Thyroid gland (tissue), 4 donors: Measurements from ENCODE around the gene EML1. TPM values are rescaled to one million over a fixed set of nuclear protein-coding genes. Genes with fewer than 3 reads are reported as not detected.

Source experiments
- DNase-seq, 2 donors: peaks; one replicate each; pipeline ENCODE4 v3.0.0-alpha.2; 2019
- H3K27ac ChIP-seq, 3 donors: fragments of 200-600 bp; sonication (generic); 1 replicate in 2 of 3; 2 replicates in 1 of 3; pipeline ENCODE4 v1.5.1; 2016 to 2019; ENCODE audit warnings: mild to moderate bottlenecking in 1 of 3, moderate library complexity in 1 of 3
- H3K27me3 ChIP-seq: fragments of 200-600 bp; sonication (generic); one replicate; pipeline ENCODE4 v1.5.1; 2019
- H3K36me3 ChIP-seq, 2 donors: fragments of 200-600 bp; sonication (generic); one replicate each; pipeline ENCODE4 v1.5.1; 2016 to 2019
- H3K4me1 ChIP-seq, 2 donors: fragments of 200-600 bp; sonication (generic); one replicate each; pipeline ENCODE4 v1.5.1; 2017 to 2019
- H3K4me3 ChIP-seq, 3 donors: fragments of 200-600 bp; sonication (generic); replicated peaks in 1 of 3; 1 replicate in 2 of 3; 2 replicates in 1 of 3; pipeline ENCODE4 v1.5.1; 2016; ENCODE audit warnings: mild to moderate bottlenecking in 1 of 3
- H3K9me3 ChIP-seq: fragments of 200-600 bp; sonication (generic); one replicate; pipeline ENCODE4 v1.5.1; 2017
- POLR2A ChIP-seq, 2 donors: fragments of 450-650 bp; IDR thresholded peaks; one replicate each; pipeline ENCODE4 v1.6.1; 2017; ENCODE audit warnings: antibody characterized with exemption in 2 of 2, mild to moderate bottlenecking in 2 of 2, moderate library complexity in 1 of 2
- WGBS, 2 donors: methylation state at CpG; one replicate each; pipeline ENCODE4 v1.1.5; 2017; 5-methylcytosine and 5-hydroxymethylcytosine counted together
- intact Hi-C: fragments of 100-400 bp; cut with DNase I; formaldehyde crosslinking; loops from one replicate; pipeline ENCODE4 v1.15.1; 2023
- total RNA-seq, 4 donors: library from RNA; depleted of rRNA; stranded (reverse); fragments of >200 nt; gene quantifications; one replicate each; pipeline ENCODE4 v1.2.3, GENCODE V29; 2016
- TF ChIP-seq, protein P1 (sequence below), 6 experiments: fragments of 200-600 bp in 3 of 6; fragments of 450-650 bp in 3 of 6; sonication (generic) in 3 of 6; IDR thresholded peaks; one replicate each; pipeline ENCODE4 v1.5.1; 2016 to 2019; ENCODE audit warnings: antibody characterized with exemption in 6 of 6, mild to moderate bottlenecking in 2 of 6, inconsistent platforms in 1 of 6, moderate library complexity in 1 of 6

The EML1 gene
- total RNA-seq, 4 donors from 2014 or later: 24.2 to 58.7 (median 37.9) TPM

DNA sequence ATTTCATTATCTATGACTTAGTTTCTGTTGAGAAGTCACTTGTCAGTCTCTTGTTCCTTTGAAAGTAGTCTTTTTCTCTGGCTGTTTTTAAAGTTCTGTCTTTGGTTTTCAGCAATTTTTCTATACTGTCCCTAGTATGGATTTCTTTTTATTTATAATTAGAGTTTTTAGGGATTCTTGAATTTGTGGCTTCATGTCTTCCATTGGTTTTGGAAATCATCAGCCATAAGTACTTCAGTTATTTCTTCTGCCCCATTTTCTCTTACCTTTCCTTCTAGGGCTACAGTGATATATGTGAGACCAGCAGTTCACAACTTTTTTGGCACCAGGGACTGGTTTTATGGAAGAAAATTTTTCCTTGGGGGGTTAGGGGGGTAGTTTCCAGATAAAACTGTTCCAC is 182.0 kb downstream of the EML1 start:
- H3K9me3 ChIP-seq: no peaks in the 10 kb centered on the region
- H3K27ac ChIP-seq: no peak overlapping the region
- TF ChIP-seq POLR2A (IDR thresholded peaks at IDR 0.05): no peak
- TF ChIP-seq, protein P1, sequence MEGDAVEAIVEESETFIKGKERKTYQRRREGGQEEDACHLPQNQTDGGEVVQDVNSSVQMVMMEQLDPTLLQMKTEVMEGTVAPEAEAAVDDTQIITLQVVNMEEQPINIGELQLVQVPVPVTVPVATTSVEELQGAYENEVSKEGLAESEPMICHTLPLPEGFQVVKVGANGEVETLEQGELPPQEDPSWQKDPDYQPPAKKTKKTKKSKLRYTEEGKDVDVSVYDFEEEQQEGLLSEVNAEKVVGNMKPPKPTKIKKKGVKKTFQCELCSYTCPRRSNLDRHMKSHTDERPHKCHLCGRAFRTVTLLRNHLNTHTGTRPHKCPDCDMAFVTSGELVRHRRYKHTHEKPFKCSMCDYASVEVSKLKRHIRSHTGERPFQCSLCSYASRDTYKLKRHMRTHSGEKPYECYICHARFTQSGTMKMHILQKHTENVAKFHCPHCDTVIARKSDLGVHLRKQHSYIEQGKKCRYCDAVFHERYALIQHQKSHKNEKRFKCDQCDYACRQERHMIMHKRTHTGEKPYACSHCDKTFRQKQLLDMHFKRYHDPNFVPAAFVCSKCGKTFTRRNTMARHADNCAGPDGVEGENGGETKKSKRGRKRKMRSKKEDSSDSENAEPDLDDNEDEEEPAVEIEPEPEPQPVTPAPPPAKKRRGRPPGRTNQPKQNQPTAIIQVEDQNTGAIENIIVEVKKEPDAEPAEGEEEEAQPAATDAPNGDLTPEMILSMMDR (IDR thresholded peaks at IDR 0.05): no peak
- intact Hi-C loops: no loop called here
- H3K36me3 ChIP-seq: no peaks in the 10 kb centered on the region
- H3K4me3 ChIP-seq: no peak overlapping the region
- DNase-seq: no peak
- peaks cover 0 to 3% of the 10 kb centered on the region in 2 donors for H3K4me1 ChIP-seq
- no peaks in the 10 kb centered on the region for H3K27me3 ChIP-seq

DNA sequence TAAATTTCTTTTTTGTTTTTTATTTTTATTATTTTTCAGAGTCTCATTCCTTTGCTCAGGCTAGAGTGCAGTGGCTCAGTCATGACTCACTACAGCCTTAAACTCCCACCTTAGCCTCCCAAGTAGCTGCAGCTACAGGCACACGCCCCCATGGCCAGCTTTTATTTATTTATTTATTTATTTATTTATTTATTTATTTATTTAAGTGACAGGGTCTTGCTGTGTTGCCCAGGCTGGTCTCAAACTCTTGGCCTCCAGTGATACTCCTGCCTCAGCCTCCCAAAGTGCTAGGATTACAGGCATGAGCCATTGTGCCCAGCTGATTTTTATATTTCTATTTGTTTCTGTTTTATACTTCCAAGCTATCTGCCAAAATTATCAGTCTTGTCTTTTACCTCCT is 182.8 kb downstream of the EML1 start:
- TF ChIP-seq, protein P1 (IDR thresholded peaks at IDR 0.05): no peak
- TF ChIP-seq POLR2A (IDR thresholded peaks at IDR 0.05): no peak
- H3K4me1 ChIP-seq: peaks cover 0 to under 1% of the 10 kb centered on the region in 2 donors
- H3K27ac ChIP-seq: no peak overlapping the region
- DNase-seq: no peak
- no peaks in the 10 kb centered on the region for H3K9me3 ChIP-seq
- H3K27me3 ChIP-seq: no peaks in the 10 kb centered on the region
- H3K36me3 ChIP-seq: no peaks in the 10 kb centered on the region
- H3K4me3 ChIP-seq: no peak overlapping the region
- intact Hi-C loops: no loop called here
- 94 to 98% methylated on average over 1 of the region's 1 CpG for WGBS, 2 donors

DNA sequence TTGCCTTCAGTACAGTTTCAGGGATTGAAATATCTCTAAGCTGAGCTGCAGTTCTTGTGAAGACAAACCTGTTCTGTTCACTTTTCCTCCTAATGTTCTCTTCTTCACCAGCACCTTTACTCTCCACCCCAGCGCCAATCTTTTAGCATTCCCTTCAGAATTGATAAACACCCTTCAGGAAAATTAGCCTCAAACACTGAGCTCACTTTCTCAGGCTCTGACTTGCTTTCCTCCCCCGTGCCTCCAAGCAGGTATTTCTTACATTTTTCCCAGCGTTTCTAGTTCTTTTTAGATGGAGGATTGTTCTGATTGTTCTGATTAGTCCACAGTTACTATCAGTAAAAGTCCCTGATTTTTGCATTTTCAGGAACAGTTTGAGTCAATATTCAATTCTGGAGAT is 183.5 kb downstream of the EML1 start:
- 95 to 100% methylated on average over 3 of the region's 3 CpGs for WGBS, 2 donors

DNA sequence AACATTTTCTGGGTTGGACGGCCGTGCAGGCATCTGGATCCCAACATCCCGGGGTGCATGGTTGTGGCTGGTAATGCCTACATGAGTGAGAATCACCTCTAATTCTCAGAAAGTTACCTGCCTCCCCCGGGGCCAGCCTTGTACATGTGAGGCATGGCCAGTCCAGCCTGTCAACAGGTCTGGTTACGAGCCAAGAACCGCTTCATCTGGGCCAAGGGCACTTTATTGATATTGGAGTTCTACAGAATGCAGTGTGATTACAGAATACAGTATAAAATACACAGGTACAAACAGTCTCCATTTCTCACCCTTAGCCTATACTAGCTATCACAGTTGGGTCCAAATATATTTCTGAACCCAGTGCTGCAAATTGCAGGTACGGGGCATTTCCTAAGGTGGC is 187.1 kb downstream of the EML1 start:
- no peaks in the 10 kb centered on the region for H3K36me3 ChIP-seq
- H3K9me3 ChIP-seq: no peaks in the 10 kb centered on the region
- intact Hi-C loops: no loop called here
- no peaks in the 10 kb centered on the region for H3K27me3 ChIP-seq
- no peak overlapping the region for H3K4me3 ChIP-seq
- 78 to 82% methylated on average over 7 of the region's 7 CpGs for WGBS, 2 donors
- no peaks in the 10 kb centered on the region for H3K4me1 ChIP-seq
- peak; percentile 21 to 26 for DNase-seq
- no peak overlapping the region for H3K27ac ChIP-seq
- TF ChIP-seq, protein P1 (IDR thresholded peaks at IDR 0.05): no peak
- TF ChIP-seq POLR2A (IDR thresholded peaks at IDR 0.05): no peak

More for the DNA sequence above, 183.5 kb downstream of the EML1 start:
- no peak overlapping the region for H3K27ac ChIP-seq
- TF ChIP-seq POLR2A (IDR thresholded peaks at IDR 0.05): no peak
- TF ChIP-seq, protein P1 (IDR thresholded peaks at IDR 0.05): no peak
- DNase-seq: no peak
- H3K27me3 ChIP-seq: no peaks in the 10 kb centered on the region
- H3K4me3 ChIP-seq: no peak overlapping the region
- H3K9me3 ChIP-seq: no peaks in the 10 kb centered on the region
- no peaks in the 10 kb centered on the region for H3K36me3 ChIP-seq
- H3K4me1 ChIP-seq: no peaks in the 10 kb centered on the region
- intact Hi-C loops: no loop called here

DNA sequence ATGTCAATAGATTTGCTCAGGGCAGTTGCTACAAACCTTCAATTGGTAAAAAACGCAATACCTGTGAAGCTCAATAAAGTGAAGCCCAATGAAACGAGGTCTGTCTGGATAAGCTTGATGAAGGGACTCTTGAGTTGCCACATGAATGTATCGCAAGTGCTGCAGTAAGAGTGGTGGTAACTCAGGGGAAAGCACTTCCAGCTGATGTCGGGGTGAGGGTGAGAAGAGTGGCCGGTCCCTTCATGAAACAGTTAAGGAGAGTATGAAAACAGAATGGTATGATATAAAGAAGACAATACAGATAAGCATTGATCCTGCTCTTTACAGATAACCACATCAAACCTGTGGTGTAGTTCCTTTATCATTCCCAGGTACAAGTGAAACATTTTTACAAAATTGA is 188.6 kb downstream of the EML1 start:
- TF ChIP-seq POLR2A (IDR thresholded peaks at IDR 0.05): no peak
- TF ChIP-seq, protein P1 (IDR thresholded peaks at IDR 0.05): no peak
- 68 to 70% methylated on average over 5 of the region's 5 CpGs for WGBS, 2 donors

More for the DNA sequence above, 188.6 kb downstream of the EML1 start:
- Histone ChIP-seq H3K4me3 (no peak overlapping the region), H3K27ac (no peak overlapping the region), H3K9me3 (no peaks in the 10 kb centered on the region), H3K4me1 (no peaks in the 10 kb centered on the region), H3K27me3 (no peaks in the 10 kb centered on the region), H3K36me3 (no peaks in the 10 kb centered on the region)
- intact Hi-C loops: no loop called here
- no peak for DNase-seq
